Lung (tissue), 12 donors: ENCODE data around the gene ZNF460. TPM values are rescaled to one million over a fixed set of nuclear protein-coding genes. Genes with fewer than 3 reads are reported as not detected.
A peak's percentile ranks its signal among the peaks of the same experiment; 100 is the strongest.

Source experiments
- ATAC-seq: fragments of 200-7000 bp; cut with Tn5 transposase; one replicate; pipeline ENCODE4 v1.9.1; 2020; ENCODE audit warnings: moderate number of reproducible peaks; ENCODE audit not compliant: insufficient read depth, low FRiP score
- DNase-seq, 3 donors: peaks; one replicate each; pipeline ENCODE4 v3.0.0-alpha.2; 2013 to 2017
- H3K27ac ChIP-seq, 2 donors: one replicate each; pipeline ENCODE4 v1.5.1; 2013; ENCODE audit warnings: mild to moderate bottlenecking in 2 of 2, moderate library complexity in 2 of 2, control low read depth in 1 of 2, inconsistent platforms in 1 of 2, low read depth in 1 of 2, low read length in 1 of 2
- H3K27me3 ChIP-seq, 3 donors: one replicate each; pipeline ENCODE4 v1.5.1; 2013; ENCODE audit warnings: low read length in 2 of 3; ENCODE audit not compliant: control insufficient read depth in 3 of 3, insufficient read depth in 3 of 3
- H3K36me3 ChIP-seq, 4 donors: one replicate each; pipeline ENCODE4 v1.5.1; 2013; ENCODE audit warnings: low read length in 4 of 4, mild to moderate bottlenecking in 1 of 4, moderate library complexity in 1 of 4; ENCODE audit not compliant: control insufficient read depth in 4 of 4, insufficient read depth in 4 of 4
- H3K4me1 ChIP-seq, 5 donors: one replicate each; pipeline ENCODE4 v1.5.1; 2013; ENCODE audit warnings: low read length in 5 of 5, mild to moderate bottlenecking in 2 of 5, moderate library complexity in 1 of 5; ENCODE audit not compliant: control insufficient read depth in 5 of 5, insufficient read depth in 5 of 5
- H3K4me3 ChIP-seq: one replicate; pipeline ENCODE4 v1.5.1; 2013; ENCODE audit warnings: mild to moderate bottlenecking, control low read depth, moderate library complexity
- H3K9ac ChIP-seq, 2 donors: one replicate each; pipeline ENCODE4 v1.5.1; 2013; ENCODE audit warnings: low read length in 2 of 2, control low read depth in 1 of 2; ENCODE audit not compliant: insufficient read depth in 1 of 2
- H3K9me3 ChIP-seq, 4 donors: one replicate each; pipeline ENCODE4 v1.5.1; 2013; ENCODE audit warnings: low read length in 3 of 4, mild to moderate bottlenecking in 1 of 4, moderate library complexity in 1 of 4; ENCODE audit not compliant: control insufficient read depth in 4 of 4, insufficient read depth in 3 of 4
- CTCF ChIP-seq: IDR thresholded peaks from 2 replicates; pipeline ENCODE4 v1.5.1; 2012; ENCODE audit warnings: mild to moderate bottlenecking; ENCODE audit errors: control extremely low read depth, extremely low read depth
- WGBS, 2 donors: extraction: QIAGEN DNeasy Blood & Tissue Kit; methylation state at CpG; one replicate each; pipeline ENCODE4 v1.1.7; 2013; 5-methylcytosine and 5-hydroxymethylcytosine counted together
- polyA plus RNA-seq, 2 donors: library from polyadenylated mRNA; stranded (reverse); fragments of 200-250 nt; gene quantifications; one replicate each; pipeline ENCODE4 v1.2.1, GENCODE V29; 2013
- total RNA-seq, 2 donors: library from RNA; depleted of rRNA in 1 of 2; stranded (reverse); fragments of >200 nt in 1 of 2; gene quantifications; one replicate each; pipeline ENCODE4 v1.2.1, GENCODE V29; 2014 to 2021
- donor health status: control.
- donor health status: control.
- donor health status: Bipolar disorder and iron deficiency.
- donor health status: healthy.
- donor health status: DM: yes; HTN: yes; CAD: no.

Gene ZNF460
- total and polyA plus RNA-seq, 4 donors, result 1.2 to 113 (median 29.0) TPM

- DNase-seq, result no peak
- Histone ChIP-seq H3K4me3 (no peak overlapping the region), H3K36me3 (peaks cover 4 to 15% (median 11%) of the 10 kb centered on the region in 4 donors), H3K9ac (no peak overlapping the region), H3K27me3 (no peaks in the 10 kb centered on the region), H3K27ac (no peak overlapping the region), H3K9me3 (peaks cover 0 to 20% (median 0%) of the 10 kb centered on the region in 4 donors), H3K4me1 (peaks cover 0 to 6% (median 0%) of the 10 kb centered on the region in 5 donors)
- 82 to 91% methylated on average over 1 of the region's 1 CpG for WGBS, 2 donors
- peak; percentile 82 for ATAC-seq
- TF ChIP-seq CTCF, result no peak
Measured at GRCh38 chr19:57302020-57302465, 21.8 kb downstream of the ZNF460 start.

DNA sequence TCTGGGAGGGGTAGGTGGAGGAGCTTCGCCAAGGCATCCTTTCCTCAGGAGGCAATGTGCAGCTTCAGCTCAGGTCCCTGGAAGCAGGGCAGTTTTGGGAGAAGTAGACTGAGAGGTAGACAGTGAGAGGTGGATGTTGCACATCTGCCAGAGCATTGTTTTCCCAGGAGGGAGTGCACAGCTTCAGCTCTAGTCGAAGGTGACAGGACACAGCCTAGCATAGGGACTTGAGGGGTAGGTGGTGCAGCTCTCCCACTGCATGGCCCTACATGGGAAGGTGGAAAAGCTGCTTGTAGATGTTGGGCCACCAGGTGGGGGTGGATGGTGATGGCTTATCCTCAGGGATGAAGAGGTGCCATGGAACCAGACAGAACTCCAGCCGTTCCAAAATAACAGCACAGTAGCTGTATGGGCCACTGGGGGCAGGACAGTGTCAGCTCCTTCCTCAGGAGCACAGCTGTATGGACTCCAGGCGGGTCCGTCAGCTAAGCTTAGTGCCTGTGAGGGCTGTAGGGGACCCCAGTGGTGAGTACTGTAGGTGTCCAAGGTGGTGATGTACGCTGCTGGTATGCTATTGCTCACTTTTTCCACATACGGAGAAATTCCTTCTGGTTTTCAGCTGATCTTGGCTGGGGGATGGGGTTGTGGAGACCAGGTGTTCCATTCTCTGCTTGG lies 22.6 kb downstream of the ZNF460 start:
- Histone ChIP-seq H3K9ac (no peak overlapping the region), H3K4me1 (peaks cover 0 to 6% (median 0%) of the 10 kb centered on the region in 5 donors), H3K27ac (no peak overlapping the region), H3K9me3 (peaks cover 0 to 20% (median 0%) of the 10 kb centered on the region in 4 donors), H3K27me3 (no peaks in the 10 kb centered on the region), H3K36me3 (peaks cover 4 to 15% (median 11%) of the 10 kb centered on the region in 4 donors), H3K4me3 (no peak overlapping the region)
- DNase-seq (no peak), ATAC-seq (no peak)
- no peak for TF ChIP-seq CTCF
- WGBS, 2 donors, result 82 to 95% methylated on average over 7 of the region's 7 CpGs

- no peak for ATAC-seq
- 0 to 59% methylated on average over 1 of the region's 1 CpG for WGBS, 2 donors
- Histone ChIP-seq H3K4me1 (peaks cover 0 to 6% (median 0%) of the 10 kb centered on the region in 5 donors), H3K4me3 (no peak overlapping the region), H3K9me3 (peaks cover 0 to 20% (median 0%) of the 10 kb centered on the region in 4 donors), H3K36me3 (peaks cover 3 to 15% (median 7%) of the 10 kb centered on the region in 4 donors), H3K27me3 (no peaks in the 10 kb centered on the region), H3K27ac (no peak overlapping the region), H3K9ac (no peak overlapping the region)
- DNase-seq, result no peak
- TF ChIP-seq CTCF, result no peak
Measured at GRCh38 chr19:57305056-57305455, 24.8 kb downstream of the ZNF460 start.
